Panc1 (cell line): ENCODE measurements around the gene IL22RA1. TPM values are rescaled to one million over a fixed set of nuclear protein-coding genes. Genes with fewer than 3 reads are reported as not detected.

Experiments
- ATAC-seq: fragments of 200-7000 bp; cut with Tn5 transposase; 2 replicates; pipeline ENCODE4 v1.9.1; 2020; ENCODE audit warnings: mild to moderate bottlenecking, moderate library complexity
- BruUV-seq: library from RNA; stranded (reverse); fragments of 400-500 nt; replicated peaks from 2 replicates; lab custom pipeline; 2021; lab: Mats Ljungman, UMichigan
- CTCF ChIA-PET: fragments of 300-600 bp; sonication (Branson Sonifier 250); formaldehyde crosslinking; loops from one replicate; lab custom pipeline; 2022; ENCODE audit warnings: antibody characterized with exemption; lab: Charles Lee
- POLR2A ChIA-PET: fragments of 300-600 bp; sonication (Branson Sonifier 250); formaldehyde crosslinking; loops from one replicate; lab custom pipeline; 2022; ENCODE audit warnings: antibody characterized with exemption; lab: Charles Lee
- DNase-seq: peaks from one replicate; pipeline ENCODE4 v3.0.0-alpha.2; 2010; ENCODE audit warnings: low read depth, low spot score
- H3K27ac ChIP-seq: 2 replicates; pipeline ENCODE4 v1.5.1; 2011; ENCODE audit warnings: mild to moderate bottlenecking, low read length, inconsistent platforms
- H3K27me3 ChIP-seq: fragments of 200-500 bp; sonication (Bioruptor generic); 2 replicates; pipeline ENCODE4 v1.6.0; 2014; ENCODE audit warnings: low read length, inconsistent platforms; ENCODE audit not compliant: control insufficient read depth, insufficient read depth
- H3K36me3 ChIP-seq: fragments of 200-500 bp; sonication (Bioruptor generic); 2 replicates; pipeline ENCODE4 v1.5.1; 2014; ENCODE audit warnings: inconsistent platforms, mild to moderate bottlenecking, low read length, moderate library complexity; ENCODE audit not compliant: control insufficient read depth, insufficient read depth
- H3K4me1 ChIP-seq: 2 replicates; pipeline ENCODE4 v1.5.1; 2011; ENCODE audit warnings: inconsistent platforms, mild to moderate bottlenecking, low read length, moderate library complexity; ENCODE audit not compliant: control insufficient read depth, insufficient read depth
- H3K4me3 ChIP-seq, 2 experiments: 2 replicates each; pipeline ENCODE4 v1.5.1; 2011 to 2012; ENCODE audit warnings: low read depth in 2 of 2, low read length in 2 of 2, mild to moderate bottlenecking in 2 of 2, inconsistent platforms in 1 of 2, moderate library complexity in 1 of 2
- H3K9me3 ChIP-seq: fragments of 200-500 bp; sonication (Bioruptor generic); 2 replicates; pipeline ENCODE4 v1.5.1; 2014; ENCODE audit warnings: low read depth, mild to moderate bottlenecking, inconsistent platforms, low read length, moderate library complexity; ENCODE audit not compliant: control insufficient read depth, insufficient read depth
- CTCF ChIP-seq: fragments of 450-650 bp; IDR thresholded peaks from 2 replicates; pipeline ENCODE4 v1.5.1; 2017; ENCODE audit warnings: mild to moderate bottlenecking
- POLR2AphosphoS5 ChIP-seq: IDR thresholded peaks from 2 replicates; pipeline ENCODE4 v1.6.1; 2012; ENCODE audit warnings: mild to moderate bottlenecking, low read depth, low read length, moderate library complexity
- REST ChIP-seq, 2 experiments: IDR thresholded peaks; 2 replicates each; pipeline ENCODE4 v1.6.1; 2011 to 2012; ENCODE audit warnings: low read depth in 2 of 2, control low read depth in 1 of 2, low read length in 1 of 2, mild to moderate bottlenecking in 1 of 2, moderate library complexity in 1 of 2; ENCODE audit not compliant: insufficient read depth in 1 of 2
- SIN3A ChIP-seq: IDR thresholded peaks from 2 replicates; pipeline ENCODE4 v1.6.1; 2012; ENCODE audit warnings: low read depth, mild to moderate bottlenecking, low read length, moderate library complexity, borderline replicate concordance; ENCODE audit not compliant: insufficient read depth
- TCF7L2 ChIP-seq: IDR thresholded peaks from 2 replicates; pipeline ENCODE4 v1.6.1; 2011; ENCODE audit warnings: mild to moderate bottlenecking, low read depth, low read length, inconsistent platforms
- in situ Hi-C: cut with HindIII; loops from 2 replicates; pipeline ENCODE4 v1.10.0; 2016; ENCODE audit warnings: low sequenced_read_pairs, low pct_unique_long_range_greater_than_20kb
- intact Hi-C: fragments of 100-400 bp; cut with micrococcal nuclease; formaldehyde crosslinking; loops from one replicate; pipeline ENCODE4 v1.10.0; 2022; ENCODE audit not compliant: unreplicated experiment
- total RNA-seq: library from RNA; stranded (reverse); gene quantifications from one replicate; pipeline ENCODE4 v1.2.1, GENCODE V29; 2021; ENCODE audit not compliant: unreplicated experiment

IL22RA1 gene
- total RNA-seq, 1 experiment from 2014 or later = 1.1 TPM

GRCh38 chr1:24103879-24104278, 39.1 kb downstream of the IL22RA1 start:
- intact Hi-C loops = no loop called here
- CTCF ChIA-PET = no interaction called here
- in situ Hi-C loops = no loop called here
- TF ChIP-seq SIN3A = no peak
- TF ChIP-seq CTCF = no peak
- TF ChIP-seq POLR2AphosphoS5 = no peak
- no peak for TF ChIP-seq TCF7L2
- TF ChIP-seq REST (IDR thresholded peaks at IDR 0.05; ENCODE audit: insufficient read depth in 1 of 2, low read depth in 2 of 2, low read length in 1 of 2) = no peak
- Histone ChIP-seq H3K4me1 (peaks cover 18% of the 10 kb centered on the region), H3K27me3 (no peaks in the 10 kb centered on the region), H3K36me3 (no peaks in the 10 kb centered on the region; the same call in 1 of the 2 replicates), H3K9me3 (no peaks in the 10 kb centered on the region), H3K4me3 (no peak overlapping the region), H3K27ac (no peak overlapping the region)
- ATAC-seq (no peak), DNase-seq (no peak)
- BruUV-seq = no TSS peak
- POLR2A ChIA-PET = interaction anchor here (1.1 kb wide), 1 partner anchor 34 kb away, joined by 3 read pairs; no protein-coding TSS in a partner anchor

GRCh38 chr1:24103408-24103807, 39.5 kb downstream of the IL22RA1 start:
- intact Hi-C loops = no loop called here
- H3K27ac ChIP-seq = no peak overlapping the region
- in situ Hi-C loops = no loop called here
- no peaks in the 10 kb centered on the region for H3K9me3 ChIP-seq
- DNase-seq (no peak), ATAC-seq (no peak)
- no peaks in the 10 kb centered on the region for H3K27me3 ChIP-seq
- CTCF ChIA-PET = no interaction called here
- no TSS peak for BruUV-seq
- TF ChIP-seq POLR2AphosphoS5 (no peak), TCF7L2 (no peak), SIN3A (no peak), REST (IDR thresholded peaks at IDR 0.05; ENCODE audit: insufficient read depth in 1 of 2, low read depth in 2 of 2, low read length in 1 of 2) (no peak), CTCF (no peak)
- H3K4me1 ChIP-seq = peaks cover 13% of the 10 kb centered on the region
- H3K4me3 ChIP-seq = no peak overlapping the region
- POLR2A ChIA-PET = interaction anchor here (1.1 kb wide), 2 partner anchors 34 to 126 kb away, joined by 3 to 4 read pairs; no protein-coding TSS in a partner anchor
- no peaks in the 10 kb centered on the region for H3K36me3 ChIP-seq
